ENCODE results near the gene NFIB. TPM values are rescaled to one million over a fixed set of nuclear protein-coding genes. Genes with fewer than 3 reads are reported as not detected.

The NFIB gene
- polyA plus RNA-seq, 1 donor (not counting 4 experiments of a cell fraction or from before 2014, with no cell fraction given), result 8.9 TPM

DNA sequence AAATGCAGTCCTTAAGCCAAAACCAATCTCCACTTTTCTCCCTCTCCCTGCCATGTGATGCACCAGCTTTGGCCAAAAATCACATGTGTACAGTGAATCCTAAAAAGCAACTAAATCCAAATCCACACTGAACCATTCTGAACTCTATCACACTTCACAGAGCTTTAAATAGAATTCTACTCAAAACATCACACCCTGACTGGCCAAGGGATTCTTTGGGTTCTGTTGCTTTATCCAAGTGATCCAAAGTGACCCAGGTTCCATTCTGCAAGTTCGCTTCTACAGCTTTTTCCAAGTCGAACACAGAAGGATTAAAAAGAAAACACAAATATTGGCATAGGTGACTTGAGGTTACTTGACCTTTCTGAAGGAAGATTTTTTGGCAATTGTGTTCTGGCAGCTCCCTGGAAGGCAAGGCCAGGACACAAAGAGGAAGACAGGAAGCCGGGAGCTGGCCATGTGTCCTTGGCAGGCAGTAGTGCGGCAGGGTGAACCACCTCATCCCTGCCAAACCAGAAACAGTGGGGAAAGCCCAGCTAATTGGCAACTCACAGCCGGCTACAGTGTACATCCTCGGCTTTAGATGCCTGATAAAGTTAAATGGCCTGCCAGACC is 115.0 kb downstream of the NFIB start:
- Histone ChIP-seq H4K20me1 (ENCODE audit: control insufficient read depth, extremely low read depth, insufficient read depth, low read length) (no peaks in the 10 kb centered on the region), H2AFZ (ENCODE audit: control insufficient read depth, low read length) (peak overlapping the region; percentile 54), H3K4me2 (ENCODE audit: control insufficient read depth, extremely low read depth, insufficient read depth, low read depth, low read length) (peak overlapping the region; percentile 63), H3K4me3 (ENCODE audit: control insufficient read depth in 2 of 3, extremely low read depth in 1 of 3, insufficient read depth in 2 of 3, low read depth in 1 of 3, low read length in 3 of 3) (no peak overlapping the region), H3K9me1 (ENCODE audit: control insufficient read depth, extremely low read depth, insufficient read depth, low read length) (peaks cover 3% of the 10 kb centered on the region), H3K79me2 (ENCODE audit: control insufficient read depth, insufficient read depth, low read length) (peaks cover 13% of the 10 kb centered on the region), H3K27me3 (ENCODE audit: control insufficient read depth, extremely low read depth, insufficient read depth, low read length) (no peaks in the 10 kb centered on the region), H3K9me3 (ENCODE audit: control insufficient read depth, low read depth, low read length) (no peaks in the 10 kb centered on the region), H3K4me1 (ENCODE audit: control insufficient read depth, extremely low read depth, insufficient read depth, low read length) (peaks cover 29% of the 10 kb centered on the region), H3K27ac (ENCODE audit: control insufficient read depth, insufficient read depth, low read length) (peak overlapping the region; percentile 32), H3K36me3 (ENCODE audit: control insufficient read depth in 2 of 2, extremely low read depth in 1 of 2, insufficient read depth in 2 of 2, low read length in 2 of 2) (no peaks in the 10 kb centered on the region), H3K9ac (ENCODE audit: control insufficient read depth, extremely low read depth, insufficient read depth, low read length) (peak overlapping the region; percentile 38)
- FAIRE-seq, result peak; percentile 91
- TF ChIP-seq EZH2 (IDR thresholded peaks at IDR 0.05; ENCODE audit: low read length), result no peak
- TF ChIP-seq, protein P1, sequence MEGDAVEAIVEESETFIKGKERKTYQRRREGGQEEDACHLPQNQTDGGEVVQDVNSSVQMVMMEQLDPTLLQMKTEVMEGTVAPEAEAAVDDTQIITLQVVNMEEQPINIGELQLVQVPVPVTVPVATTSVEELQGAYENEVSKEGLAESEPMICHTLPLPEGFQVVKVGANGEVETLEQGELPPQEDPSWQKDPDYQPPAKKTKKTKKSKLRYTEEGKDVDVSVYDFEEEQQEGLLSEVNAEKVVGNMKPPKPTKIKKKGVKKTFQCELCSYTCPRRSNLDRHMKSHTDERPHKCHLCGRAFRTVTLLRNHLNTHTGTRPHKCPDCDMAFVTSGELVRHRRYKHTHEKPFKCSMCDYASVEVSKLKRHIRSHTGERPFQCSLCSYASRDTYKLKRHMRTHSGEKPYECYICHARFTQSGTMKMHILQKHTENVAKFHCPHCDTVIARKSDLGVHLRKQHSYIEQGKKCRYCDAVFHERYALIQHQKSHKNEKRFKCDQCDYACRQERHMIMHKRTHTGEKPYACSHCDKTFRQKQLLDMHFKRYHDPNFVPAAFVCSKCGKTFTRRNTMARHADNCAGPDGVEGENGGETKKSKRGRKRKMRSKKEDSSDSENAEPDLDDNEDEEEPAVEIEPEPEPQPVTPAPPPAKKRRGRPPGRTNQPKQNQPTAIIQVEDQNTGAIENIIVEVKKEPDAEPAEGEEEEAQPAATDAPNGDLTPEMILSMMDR (optimal IDR thresholded peaks at IDR 0.05 in 1 of 3, IDR thresholded peaks at IDR 0.05 in 1 of 3, conservative IDR thresholded peaks at IDR 0.05 in 1 of 3; ENCODE audit: extremely low read depth in 1 of 3, insufficient read depth in 2 of 3, low read length in 3 of 3), result no peak
- dilution Hi-C loops (cut with MboI; ENCODE audit: extremely low pct_ligation_motif_present, low sequenced_read_pairs), result no loop called here
- no peak for DNase-seq (ENCODE audit: low read depth, low spot score)

DNA sequence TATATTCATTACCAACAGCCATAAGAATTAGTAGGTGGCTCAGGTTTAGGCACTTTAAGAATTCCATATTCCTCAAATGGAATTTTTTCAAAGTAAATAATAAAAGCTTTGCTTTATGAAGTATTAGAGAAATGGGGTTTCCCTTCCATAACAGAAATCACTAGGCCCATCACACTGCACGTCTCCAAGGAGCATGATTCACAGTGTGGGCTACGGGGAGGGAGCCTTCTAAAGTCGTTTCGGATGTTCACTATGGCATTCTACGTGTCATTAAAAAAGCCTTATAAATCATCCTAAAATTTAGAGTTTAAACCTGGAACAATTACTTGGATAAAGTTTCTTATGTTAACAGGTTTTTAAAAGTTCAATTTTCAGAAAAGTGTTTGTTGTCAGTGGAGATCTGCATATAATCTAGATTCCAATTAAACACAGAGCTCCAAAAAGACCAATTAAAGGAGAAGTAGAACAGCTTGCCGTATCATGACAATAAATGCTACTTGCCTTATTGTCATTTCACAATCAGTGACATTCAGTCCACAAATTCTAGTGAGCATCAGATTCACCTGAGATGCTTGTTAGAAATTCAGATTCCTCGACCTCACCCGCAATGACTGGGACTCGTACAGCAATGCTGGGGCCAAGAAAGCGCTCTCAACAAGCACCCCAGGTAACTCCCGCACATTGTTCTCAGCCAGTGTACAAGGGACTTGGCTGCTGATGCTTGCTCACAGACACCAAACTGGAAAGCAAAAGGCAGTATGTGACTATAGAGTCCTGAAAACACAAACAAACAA is 115.7 kb downstream of the NFIB start:
- Histone ChIP-seq H3K4me3 (ENCODE audit: control insufficient read depth in 2 of 3, extremely low read depth in 1 of 3, insufficient read depth in 2 of 3, low read depth in 1 of 3, low read length in 3 of 3) (no peak overlapping the region), H4K20me1 (ENCODE audit: control insufficient read depth, extremely low read depth, insufficient read depth, low read length) (no peaks in the 10 kb centered on the region), H3K9me3 (ENCODE audit: control insufficient read depth, low read depth, low read length) (no peaks in the 10 kb centered on the region), H3K79me2 (ENCODE audit: control insufficient read depth, insufficient read depth, low read length) (peaks cover 17% of the 10 kb centered on the region), H2AFZ (ENCODE audit: control insufficient read depth, low read length) (peak overlapping the region; percentile 54), H3K27me3 (ENCODE audit: control insufficient read depth, extremely low read depth, insufficient read depth, low read length) (no peaks in the 10 kb centered on the region), H3K9ac (ENCODE audit: control insufficient read depth, extremely low read depth, insufficient read depth, low read length) (no peak overlapping the region), H3K36me3 (ENCODE audit: control insufficient read depth in 2 of 2, extremely low read depth in 1 of 2, insufficient read depth in 2 of 2, low read length in 2 of 2) (no peaks in the 10 kb centered on the region), H3K4me2 (ENCODE audit: control insufficient read depth, extremely low read depth, insufficient read depth, low read depth, low read length) (peak overlapping the region; percentile 63), H3K9me1 (ENCODE audit: control insufficient read depth, extremely low read depth, insufficient read depth, low read length) (peaks cover 3% of the 10 kb centered on the region), H3K27ac (ENCODE audit: control insufficient read depth, insufficient read depth, low read length) (peak overlapping the region; percentile 24), H3K4me1 (ENCODE audit: control insufficient read depth, extremely low read depth, insufficient read depth, low read length) (peaks cover 24% of the 10 kb centered on the region)
- DNase-seq (ENCODE audit: low read depth, low spot score) (no peak), FAIRE-seq (peak; percentile 77)
- dilution Hi-C loops (cut with MboI; ENCODE audit: extremely low pct_ligation_motif_present, low sequenced_read_pairs), result no loop called here
- TF ChIP-seq EZH2 (IDR thresholded peaks at IDR 0.05; ENCODE audit: low read length), result no peak
- TF ChIP-seq, protein P1 (optimal IDR thresholded peaks at IDR 0.05 in 1 of 3, IDR thresholded peaks at IDR 0.05 in 1 of 3, conservative IDR thresholded peaks at IDR 0.05 in 1 of 3; ENCODE audit: extremely low read depth in 1 of 3, insufficient read depth in 2 of 3, low read length in 3 of 3), result no peak

All from keratinocyte (primary cell).